ENCODE measurements around the gene CAMK1D.

CAMK1D gene

DNA sequence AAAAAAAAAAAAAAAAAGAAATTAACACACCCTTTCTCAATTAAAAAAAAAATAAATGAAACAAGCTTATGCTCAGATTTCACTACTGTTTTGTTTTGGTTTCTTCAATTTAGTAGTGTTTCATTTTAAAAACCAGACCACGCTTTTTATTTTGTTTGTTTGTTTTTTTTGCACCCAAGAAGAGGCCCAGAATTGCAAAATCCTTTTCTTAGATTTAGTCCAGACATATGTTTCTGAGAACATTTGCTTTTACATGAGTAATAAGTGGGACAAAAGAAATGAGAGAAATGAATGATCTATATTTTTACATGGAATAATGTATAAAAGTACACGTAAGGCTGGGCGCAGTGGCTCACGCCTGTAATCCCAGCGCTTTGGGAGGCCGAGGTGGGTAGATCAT, 34.5 kb upstream of the CAMK1D start:
- H3K4me1 ChIP-seq (ENCODE audit: control insufficient read depth, low read length), result peaks cover 3% of the 10 kb centered on the region; the same call in 1 of the 2 replicates
- no peak overlapping the region for H3K27ac ChIP-seq (ENCODE audit: low read depth, low read length)
- no peaks in the 10 kb centered on the region; the same call in 1 of the 2 replicates for H3K9me3 ChIP-seq (ENCODE audit: control insufficient read depth, insufficient read depth, low read length)
- no peak for TF ChIP-seq EZH2phosphoT487 (IDR thresholded peaks at IDR 0.05; ENCODE audit: borderline replicate concordance, low read length)
- TF ChIP-seq, protein P1, sequence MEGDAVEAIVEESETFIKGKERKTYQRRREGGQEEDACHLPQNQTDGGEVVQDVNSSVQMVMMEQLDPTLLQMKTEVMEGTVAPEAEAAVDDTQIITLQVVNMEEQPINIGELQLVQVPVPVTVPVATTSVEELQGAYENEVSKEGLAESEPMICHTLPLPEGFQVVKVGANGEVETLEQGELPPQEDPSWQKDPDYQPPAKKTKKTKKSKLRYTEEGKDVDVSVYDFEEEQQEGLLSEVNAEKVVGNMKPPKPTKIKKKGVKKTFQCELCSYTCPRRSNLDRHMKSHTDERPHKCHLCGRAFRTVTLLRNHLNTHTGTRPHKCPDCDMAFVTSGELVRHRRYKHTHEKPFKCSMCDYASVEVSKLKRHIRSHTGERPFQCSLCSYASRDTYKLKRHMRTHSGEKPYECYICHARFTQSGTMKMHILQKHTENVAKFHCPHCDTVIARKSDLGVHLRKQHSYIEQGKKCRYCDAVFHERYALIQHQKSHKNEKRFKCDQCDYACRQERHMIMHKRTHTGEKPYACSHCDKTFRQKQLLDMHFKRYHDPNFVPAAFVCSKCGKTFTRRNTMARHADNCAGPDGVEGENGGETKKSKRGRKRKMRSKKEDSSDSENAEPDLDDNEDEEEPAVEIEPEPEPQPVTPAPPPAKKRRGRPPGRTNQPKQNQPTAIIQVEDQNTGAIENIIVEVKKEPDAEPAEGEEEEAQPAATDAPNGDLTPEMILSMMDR (IDR thresholded peaks at IDR 0.05; ENCODE audit: low read depth, low read length, poor library complexity, severe bottlenecking), result no peak
- no peaks in the 10 kb centered on the region for H3F3A ChIP-seq (ENCODE audit: control insufficient read depth, insufficient read depth)
- no peaks in the 10 kb centered on the region for H3K27me3 ChIP-seq (ENCODE audit: control insufficient read depth, low read length)
- H3K9me2 ChIP-seq (replicated peaks; ENCODE audit: control insufficient read depth, low read length), result no peaks in the 10 kb centered on the region
- H3K79me2 ChIP-seq (ENCODE audit: control insufficient read depth, low read length), result no peaks in the 10 kb centered on the region
- no peaks in the 10 kb centered on the region for H3K36me3 ChIP-seq (ENCODE audit: control insufficient read depth, low read length)
- no peak overlapping the region for H3K4me2 ChIP-seq (ENCODE audit: low read length)
- H3K4me3 ChIP-seq (ENCODE audit: low read length), result no peak overlapping the region
- H4K20me1 ChIP-seq (ENCODE audit: control insufficient read depth, insufficient read depth, low read depth, low read length), result no peaks in the 10 kb centered on the region

- Histone ChIP-seq H3K9me3 (ENCODE audit: control insufficient read depth, insufficient read depth, low read length) (no peaks in the 10 kb centered on the region), H3K79me2 (ENCODE audit: control insufficient read depth, low read length) (no peaks in the 10 kb centered on the region), H3K27me3 (ENCODE audit: control insufficient read depth, low read length) (no peaks in the 10 kb centered on the region), H3F3A (ENCODE audit: control insufficient read depth, insufficient read depth) (no peaks in the 10 kb centered on the region), H3K4me1 (ENCODE audit: control insufficient read depth, low read length) (peaks cover 14% of the 10 kb centered on the region), H3K4me3 (ENCODE audit: low read length) (no peak overlapping the region), H3K4me2 (ENCODE audit: low read length) (no peak overlapping the region), H3K27ac (ENCODE audit: low read depth, low read length) (no peak overlapping the region), H4K20me1 (ENCODE audit: control insufficient read depth, insufficient read depth, low read depth, low read length) (no peaks in the 10 kb centered on the region), H3K9me2 (replicated peaks; ENCODE audit: control insufficient read depth, low read length) (no peaks in the 10 kb centered on the region), H3K36me3 (ENCODE audit: control insufficient read depth, low read length) (no peaks in the 10 kb centered on the region)
- TF ChIP-seq, protein P1 (IDR thresholded peaks at IDR 0.05; ENCODE audit: low read depth, low read length, poor library complexity, severe bottlenecking), result no peak
- TF ChIP-seq EZH2phosphoT487 (IDR thresholded peaks at IDR 0.05; ENCODE audit: borderline replicate concordance, low read length), result no peak
These were observed 30.3 kb upstream of the CAMK1D start for GRCh38 chr10:12319076-12319475.

DNA sequence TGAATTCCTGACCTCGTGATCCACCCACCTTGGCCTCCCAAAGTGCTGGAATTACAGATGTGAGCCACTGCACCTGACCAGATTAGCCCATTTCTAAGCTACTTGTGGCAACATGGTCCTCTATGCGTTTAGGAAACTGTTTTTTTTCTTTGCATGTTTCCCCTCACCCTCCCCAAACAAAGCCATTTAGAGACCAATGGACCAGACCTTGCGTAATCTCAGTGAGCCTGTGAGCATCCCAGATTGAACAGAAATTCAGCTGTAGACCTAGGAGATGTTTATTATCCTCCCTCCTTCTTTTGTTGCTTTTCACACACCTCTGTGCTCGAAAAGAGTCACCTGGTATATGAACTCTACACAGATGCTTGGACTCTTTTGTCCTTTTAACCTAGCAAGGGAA, 28.5 kb upstream of the CAMK1D start:
- Histone ChIP-seq H3K4me2 (ENCODE audit: low read length) (no peak overlapping the region), H3K9me3 (ENCODE audit: control insufficient read depth, insufficient read depth, low read length) (no peaks in the 10 kb centered on the region), H3K79me2 (ENCODE audit: control insufficient read depth, low read length) (no peaks in the 10 kb centered on the region), H4K20me1 (ENCODE audit: control insufficient read depth, insufficient read depth, low read depth, low read length) (no peaks in the 10 kb centered on the region), H3K27ac (ENCODE audit: low read depth, low read length) (no peak overlapping the region), H3K27me3 (ENCODE audit: control insufficient read depth, low read length) (no peaks in the 10 kb centered on the region), H3K36me3 (ENCODE audit: control insufficient read depth, low read length) (no peaks in the 10 kb centered on the region), H3F3A (ENCODE audit: control insufficient read depth, insufficient read depth) (peaks cover 2% of the 10 kb centered on the region; the same call in 1 of the 2 replicates), H3K4me3 (ENCODE audit: low read length) (no peak overlapping the region), H3K4me1 (ENCODE audit: control insufficient read depth, low read length) (peaks cover 26% of the 10 kb centered on the region), H3K9me2 (replicated peaks; ENCODE audit: control insufficient read depth, low read length) (no peaks in the 10 kb centered on the region)
- no peak for TF ChIP-seq EZH2phosphoT487 (IDR thresholded peaks at IDR 0.05; ENCODE audit: borderline replicate concordance, low read length)
- TF ChIP-seq, protein P1 (IDR thresholded peaks at IDR 0.05; ENCODE audit: low read depth, low read length, poor library complexity, severe bottlenecking), result no peak

Data from DOHH2 (cell line).